Right forelimb (tissue), 1 donor: Measurements from ENCODE around the gene CBFA2T3.

Experiments used
- DNase-seq: peaks from one replicate; pipeline ENCODE4 v3.0.0-alpha.2; 2018

The CBFA2T3 gene

DNA sequence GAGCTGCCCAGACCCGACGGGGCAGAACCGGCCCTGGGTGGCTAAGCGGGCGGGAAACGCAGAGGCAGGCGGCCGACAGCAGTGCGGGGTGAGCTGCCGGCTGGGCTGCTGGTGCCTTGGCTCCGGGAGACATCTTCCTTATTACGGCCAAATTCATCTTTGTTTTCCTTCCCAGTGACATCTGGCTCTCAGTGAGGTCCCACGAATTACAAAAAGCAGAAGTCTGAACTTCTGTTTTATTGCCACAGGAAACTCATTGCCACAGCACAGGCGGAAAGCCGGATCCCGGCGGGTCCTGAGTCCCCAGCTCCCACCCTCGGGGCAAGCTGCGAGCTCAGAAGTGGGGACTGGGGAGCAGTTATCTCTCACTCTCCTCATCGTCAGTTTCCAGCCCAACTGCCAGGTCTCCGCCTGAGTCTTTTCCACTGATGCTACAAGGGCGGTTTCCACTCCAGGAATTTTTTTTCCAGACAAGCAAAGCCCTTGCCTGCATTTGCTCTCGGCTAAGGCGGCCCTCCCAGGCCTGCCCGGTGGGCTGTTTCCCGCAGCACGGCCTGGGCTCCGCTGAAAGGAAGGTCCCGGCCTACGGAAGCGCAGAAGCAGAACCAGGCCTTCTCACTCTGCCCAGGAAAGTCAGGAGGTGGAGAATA is 40.3 kb downstream of the CBFA2T3 start:
- peak; percentile 82 for DNase-seq

DNA sequence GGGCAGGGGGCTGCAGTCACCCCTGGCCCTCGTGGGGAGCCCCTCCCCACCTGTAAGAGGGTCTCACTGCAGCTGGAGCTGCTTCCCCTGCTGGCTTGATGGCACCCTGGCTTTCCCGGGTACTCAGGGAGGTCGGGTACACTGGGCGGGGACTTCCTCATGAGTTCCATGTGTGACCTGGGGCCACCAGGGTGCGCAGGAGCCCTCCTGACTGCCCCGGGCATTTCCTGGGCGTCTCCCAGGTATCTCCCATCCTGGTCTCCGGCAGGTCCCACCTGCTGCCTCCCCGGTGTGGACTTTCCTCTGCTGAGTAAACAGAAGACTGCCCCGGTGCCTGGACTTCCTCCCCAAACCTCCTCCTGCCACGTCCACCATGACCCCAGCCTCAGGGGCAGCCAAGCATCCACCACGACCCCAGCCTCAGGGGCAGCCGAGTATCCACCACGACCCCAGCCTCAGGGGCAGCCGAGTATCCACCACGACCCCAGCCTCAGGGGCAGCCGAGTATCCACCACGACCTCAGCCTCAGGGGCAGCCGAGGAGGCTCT is 40.9 kb downstream of the CBFA2T3 start:
- DNase-seq = no peak

DNA sequence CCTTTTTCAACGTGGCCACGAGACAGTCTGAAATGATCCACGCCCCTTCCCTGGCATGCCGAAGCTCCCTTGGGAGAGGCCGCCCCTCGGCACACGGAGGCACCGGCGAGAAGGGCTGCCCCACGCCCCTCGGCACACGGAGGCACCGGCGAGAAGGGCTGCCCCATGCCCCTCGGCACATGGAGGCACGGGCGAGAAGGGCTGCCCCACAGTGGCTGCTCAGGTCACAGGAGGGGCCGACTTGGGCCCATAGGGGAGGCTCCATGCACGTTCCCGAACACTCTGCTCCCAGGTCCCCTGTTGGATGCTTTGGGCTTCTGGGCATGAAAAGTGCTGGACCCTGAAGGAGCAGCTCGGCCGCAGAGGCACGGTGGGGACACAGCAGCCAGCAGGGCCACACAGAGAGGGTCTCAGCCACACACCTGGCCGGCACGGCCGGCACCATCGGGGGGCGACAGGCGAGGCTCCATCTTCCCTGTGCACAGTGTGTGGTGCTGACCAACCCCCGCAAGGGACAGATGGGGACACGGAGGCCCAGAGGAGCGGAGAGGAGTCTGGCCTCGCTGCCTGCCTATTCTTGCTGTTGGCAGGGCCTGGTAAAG is 42.8 kb downstream of the CBFA2T3 start:
- no peak for DNase-seq

DNA sequence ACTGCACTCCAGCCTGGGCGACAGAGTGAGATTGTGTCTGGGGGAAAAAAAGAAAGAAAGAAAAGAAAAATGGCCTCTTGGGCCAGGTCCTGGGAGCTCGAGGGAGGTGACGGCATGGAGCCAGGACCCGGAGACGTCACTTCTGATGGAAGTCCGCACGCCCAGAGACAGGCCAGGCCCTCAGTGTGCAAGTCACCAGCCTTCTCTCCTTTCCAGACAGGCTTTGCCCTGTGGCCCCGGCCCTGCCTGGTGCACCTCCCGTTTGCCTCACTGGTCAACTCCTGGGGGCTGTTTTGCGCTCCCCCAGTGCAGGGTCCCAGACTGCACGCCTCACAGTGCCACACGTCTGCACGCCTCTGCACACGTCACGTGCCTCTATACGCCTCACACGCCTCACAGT is 44.1 kb downstream of the CBFA2T3 start:
- DNase-seq = no peak

DNA sequence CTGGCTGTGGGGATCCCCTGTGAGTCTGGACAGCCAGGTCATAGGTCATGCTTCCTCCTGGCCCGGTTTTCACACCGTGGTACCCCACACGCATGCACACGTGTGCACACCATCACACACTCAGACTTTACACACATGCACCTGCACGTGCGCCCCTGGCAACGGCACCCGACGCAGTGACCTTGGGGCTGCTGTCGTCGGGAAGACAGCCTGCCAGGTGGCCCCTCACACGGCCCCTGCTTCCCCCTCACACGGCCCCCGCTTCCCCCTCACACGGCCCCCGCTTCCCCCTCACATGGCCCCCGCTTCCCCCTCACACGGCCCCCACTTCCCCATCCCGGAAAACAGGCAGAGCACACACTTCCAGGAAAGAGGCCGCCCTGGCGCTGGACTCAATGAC is 45.1 kb downstream of the CBFA2T3 start:
- no peak for DNase-seq

DNA sequence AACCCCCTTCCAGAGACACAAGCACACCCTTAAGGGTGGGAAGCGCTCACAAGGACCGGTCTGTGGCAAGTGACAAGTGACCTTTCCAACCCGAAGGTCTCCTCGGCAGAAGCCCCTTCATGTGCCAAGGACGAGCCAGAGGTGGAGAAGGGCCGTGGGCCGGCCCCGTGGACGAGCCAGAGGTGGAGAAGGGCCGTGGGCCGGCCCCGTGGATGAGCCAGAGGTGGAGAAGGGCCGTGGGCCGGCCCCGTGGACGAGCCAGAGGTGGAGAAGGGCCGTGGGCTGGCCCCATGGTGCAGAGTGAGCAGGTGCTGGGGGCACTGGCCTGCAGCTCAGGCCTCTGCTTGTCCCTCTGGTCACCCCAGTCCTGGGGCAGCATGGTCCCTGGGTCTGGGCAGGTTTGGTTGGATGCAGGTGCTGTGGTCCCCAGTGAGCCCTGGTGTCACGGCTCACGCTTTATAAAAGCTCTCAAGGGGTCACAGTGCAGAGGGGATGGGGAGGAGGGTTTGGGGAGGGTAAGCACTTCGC is 45.6 kb downstream of the CBFA2T3 start:
- no peak for DNase-seq

DNA sequence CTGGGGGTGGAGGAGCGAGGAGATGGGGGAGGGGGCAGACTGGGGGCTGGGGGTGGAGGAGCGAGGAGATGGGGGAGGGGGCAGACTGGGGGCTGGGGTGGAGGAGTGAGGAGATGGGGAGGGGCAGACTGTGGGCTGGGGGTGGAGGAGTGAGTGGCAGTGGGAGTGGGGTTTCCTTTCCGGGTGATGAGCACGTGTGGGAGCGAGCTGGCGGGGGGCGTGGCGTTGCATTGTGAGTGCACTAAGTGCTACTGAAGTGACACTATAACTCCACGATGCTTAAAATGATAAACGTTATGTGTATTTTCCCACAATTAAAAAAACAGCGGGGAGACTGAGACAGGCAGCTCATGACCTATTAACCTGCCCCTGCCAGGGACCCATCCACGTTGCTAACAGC is 46.3 kb downstream of the CBFA2T3 start:
- no peak for DNase-seq

DNA sequence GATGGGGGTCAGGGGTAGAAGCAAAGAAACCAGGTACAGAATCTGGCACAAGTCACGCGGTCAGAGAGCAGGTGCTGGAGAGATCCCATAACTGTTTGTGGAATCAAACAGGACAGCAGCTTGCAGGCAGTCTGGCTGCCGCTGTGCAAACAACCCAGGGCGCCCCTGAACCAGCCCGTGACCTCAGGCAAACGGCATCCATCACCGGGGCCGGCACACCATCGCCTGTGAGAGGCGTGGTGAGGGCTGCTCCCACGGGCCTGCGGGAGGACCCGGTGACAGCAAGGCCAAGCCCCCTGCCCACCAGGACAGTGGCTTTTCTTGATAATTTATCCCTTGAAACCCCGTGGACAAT is 47.9 kb downstream of the CBFA2T3 start:
- no peak for DNase-seq

DNA sequence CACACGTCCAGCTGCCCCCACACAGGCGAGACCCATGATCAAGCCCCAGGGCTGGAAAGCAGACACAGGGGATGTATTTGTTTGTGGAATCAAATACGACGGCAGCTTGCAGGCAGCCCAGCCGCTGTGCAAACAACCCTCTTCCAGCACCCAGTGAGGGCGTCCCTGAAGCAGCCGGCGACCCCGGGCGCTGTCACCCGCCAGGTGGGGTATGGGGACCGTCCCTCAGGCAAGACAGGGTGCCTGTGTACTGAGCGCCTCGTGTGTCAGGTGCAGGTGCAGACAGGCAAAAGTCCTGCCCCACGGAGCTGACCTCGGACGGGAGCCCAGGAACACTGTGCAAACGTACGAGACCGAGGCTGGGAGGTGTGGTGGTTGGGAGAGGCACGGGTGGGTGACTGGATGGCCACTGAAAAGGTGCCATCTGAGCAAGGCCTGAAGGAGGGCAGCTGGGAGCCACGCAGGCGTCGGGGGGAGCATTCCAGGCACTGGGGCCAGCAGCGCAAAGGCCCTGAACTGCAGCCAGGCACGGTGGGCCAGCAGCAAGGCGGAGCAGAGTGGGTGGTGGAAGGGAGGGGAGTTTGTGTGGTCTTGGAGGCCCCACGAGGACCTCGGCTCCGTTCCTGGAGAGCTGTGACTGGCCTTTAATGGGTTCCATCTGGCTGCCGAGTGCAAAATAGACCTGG is 48.5 kb downstream of the CBFA2T3 start:
- DNase-seq = no peak

DNA sequence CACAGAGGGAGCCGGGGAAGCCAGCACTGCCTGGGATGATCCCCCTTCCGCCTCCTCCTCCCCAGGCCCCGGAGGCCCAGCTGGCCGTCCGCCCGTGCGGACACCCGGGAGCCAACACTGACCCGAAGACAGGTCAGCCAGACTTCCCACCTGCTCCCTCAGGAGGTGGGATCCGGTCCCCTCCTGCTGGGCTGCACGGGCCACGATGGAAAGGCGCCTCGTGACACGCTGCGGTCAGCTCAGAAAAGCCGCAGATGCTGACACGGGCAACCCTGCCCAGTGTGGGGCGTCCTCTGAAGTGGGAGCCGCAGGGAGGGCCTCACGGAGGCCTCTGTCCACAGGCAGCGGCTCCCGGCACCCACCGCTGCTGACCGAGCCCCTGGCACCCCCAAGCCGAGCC is 49.3 kb downstream of the CBFA2T3 start:
- DNase-seq = no peak

DNA sequence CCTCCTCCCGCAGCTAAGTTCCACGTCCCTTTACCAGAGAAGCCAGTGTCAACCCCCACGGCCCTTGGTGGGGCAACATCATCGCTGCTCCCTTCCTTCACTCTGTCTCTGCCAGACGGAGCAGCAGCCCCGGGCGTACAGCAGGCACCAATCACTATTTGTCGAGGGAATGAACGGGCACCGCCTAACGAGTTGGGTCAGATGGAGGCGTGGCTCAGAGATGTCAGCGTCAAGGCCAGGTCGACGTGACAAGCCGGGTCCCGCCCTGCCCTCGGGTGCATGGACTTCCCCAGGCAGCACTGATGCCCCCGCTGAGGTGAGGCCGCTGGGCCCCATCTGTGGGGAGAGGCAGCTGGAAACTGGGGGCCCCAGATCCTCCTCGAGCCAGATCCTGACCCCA is 50.0 kb downstream of the CBFA2T3 start:
- no peak for DNase-seq

DNA sequence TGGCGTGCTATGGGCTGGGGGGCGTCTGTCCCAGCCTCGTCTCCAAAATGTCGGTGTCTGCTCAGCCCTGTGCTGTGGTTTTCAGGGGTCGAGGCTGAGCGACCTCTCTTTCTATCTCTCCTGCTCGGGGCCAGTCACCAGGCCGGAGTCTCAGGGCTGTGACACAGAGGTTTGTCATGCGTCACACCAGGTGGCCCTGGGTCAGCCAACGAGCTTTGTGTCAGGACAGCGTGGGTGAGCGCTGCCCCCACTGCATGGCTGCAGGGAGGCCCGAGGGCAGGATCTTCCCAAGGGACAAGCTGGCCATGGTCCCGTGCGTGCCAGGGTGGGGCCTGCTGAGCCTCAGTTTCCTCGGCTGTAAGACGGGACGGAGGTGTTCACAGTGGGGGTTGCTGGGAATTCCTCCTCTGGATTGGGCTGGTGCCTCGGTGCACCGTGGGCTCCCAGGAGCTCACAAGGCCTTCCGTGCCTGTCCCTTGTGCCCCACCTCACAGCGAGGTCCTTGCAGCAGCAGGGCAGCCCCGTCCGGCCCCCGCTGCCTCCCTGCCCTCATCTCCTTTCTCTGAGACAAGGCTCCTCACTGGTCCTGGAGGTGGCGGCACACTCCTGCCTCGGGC is 50.5 kb downstream of the CBFA2T3 start:
- DNase-seq = no peak

DNA sequence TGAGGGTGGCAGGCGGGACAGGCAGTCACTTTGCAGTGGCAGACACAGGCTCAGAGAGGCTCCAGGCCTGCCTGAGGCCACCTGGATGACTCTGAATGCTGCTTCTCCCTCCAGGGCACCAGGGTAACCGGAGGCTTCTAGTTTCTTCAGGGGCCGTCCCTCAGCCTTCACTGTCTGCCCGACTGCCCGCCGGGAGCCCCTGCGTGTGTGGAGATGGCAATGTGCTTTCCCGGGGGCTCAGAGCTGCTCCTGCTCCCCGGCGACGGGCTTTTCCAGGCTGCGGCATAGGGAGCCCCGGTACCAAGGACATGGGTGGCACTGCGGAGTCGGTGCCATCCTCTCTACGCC is 51.5 kb downstream of the CBFA2T3 start:
- DNase-seq = no peak

DNA sequence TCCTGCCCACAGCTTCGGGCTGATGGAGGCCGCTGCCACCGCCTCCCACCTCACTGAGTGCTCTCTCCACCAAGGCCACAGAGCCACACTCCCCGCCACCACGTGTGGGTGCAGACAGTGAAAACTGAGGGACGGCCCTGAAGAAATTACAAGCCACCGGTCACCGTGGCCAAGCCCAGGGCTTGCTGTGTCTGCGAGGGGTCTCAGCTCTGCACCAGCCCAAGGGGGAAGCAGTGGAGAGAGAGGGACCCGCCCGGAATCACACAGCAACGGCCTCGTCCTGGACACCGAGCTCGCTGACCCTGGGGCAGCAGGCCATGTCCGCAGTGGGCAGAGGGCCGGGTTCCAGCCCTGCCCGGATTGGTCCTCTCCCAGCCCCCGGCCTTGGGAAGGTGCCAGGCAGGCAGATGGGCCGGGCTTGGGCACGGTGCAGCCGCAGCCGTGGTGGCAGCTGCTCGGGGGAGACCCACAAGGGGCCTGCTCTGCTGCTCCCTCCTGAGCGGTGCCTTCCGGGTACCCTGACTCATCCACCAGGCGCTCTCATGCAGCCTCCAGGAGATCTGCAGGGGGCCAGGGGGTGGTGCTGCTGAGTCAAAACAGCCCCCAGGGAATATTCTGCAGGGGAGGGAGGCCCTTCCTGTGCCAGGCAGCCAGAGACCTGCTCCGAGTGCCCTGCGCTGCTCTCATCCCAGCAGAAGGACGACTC is 52.0 kb downstream of the CBFA2T3 start:
- no peak for DNase-seq

DNA sequence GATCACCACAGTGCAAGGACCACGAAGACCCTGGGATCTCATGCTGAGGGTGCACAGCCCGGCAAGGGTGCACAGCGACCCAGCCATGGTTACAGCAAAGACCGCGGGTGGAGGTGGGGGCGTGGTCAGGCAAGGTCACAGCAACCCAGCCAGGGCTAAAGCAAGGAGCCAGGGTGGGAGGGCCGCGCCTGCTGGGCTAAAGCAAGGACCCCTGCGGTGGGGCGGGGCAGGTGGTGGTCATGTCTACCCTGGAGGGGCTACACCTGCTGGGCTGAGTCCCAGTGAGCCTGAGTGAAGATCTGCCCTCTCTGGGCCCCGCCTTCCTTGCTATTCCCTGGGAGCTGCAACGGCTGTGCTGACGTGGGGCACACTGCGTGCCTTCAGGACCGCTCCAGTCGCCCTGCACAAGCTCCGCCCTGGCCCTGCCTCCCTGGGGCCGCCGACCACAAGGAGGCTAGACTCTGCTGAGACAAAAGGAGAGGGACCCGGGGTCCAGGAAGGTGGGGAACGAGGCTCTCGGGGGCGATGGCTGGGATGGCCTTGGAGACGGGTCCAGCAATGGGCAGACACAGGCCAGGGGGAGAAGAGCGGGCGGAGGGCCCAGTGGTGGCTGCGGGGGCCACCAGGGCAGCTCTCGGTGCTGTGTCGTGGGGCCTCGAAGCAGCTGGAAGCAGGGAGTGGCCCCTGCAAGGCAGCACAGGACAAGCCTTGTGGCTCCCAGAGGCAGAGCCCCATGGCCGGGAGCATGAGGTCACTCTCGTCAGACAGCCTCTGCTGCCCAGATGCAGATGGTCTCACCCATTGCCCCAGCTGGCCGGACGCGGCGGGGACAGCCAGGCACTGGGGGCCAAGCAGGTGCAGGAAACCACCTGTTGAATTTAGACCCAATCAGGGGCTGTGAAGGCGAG is 52.8 kb downstream of the CBFA2T3 start:
- DNase-seq = no peak

DNA sequence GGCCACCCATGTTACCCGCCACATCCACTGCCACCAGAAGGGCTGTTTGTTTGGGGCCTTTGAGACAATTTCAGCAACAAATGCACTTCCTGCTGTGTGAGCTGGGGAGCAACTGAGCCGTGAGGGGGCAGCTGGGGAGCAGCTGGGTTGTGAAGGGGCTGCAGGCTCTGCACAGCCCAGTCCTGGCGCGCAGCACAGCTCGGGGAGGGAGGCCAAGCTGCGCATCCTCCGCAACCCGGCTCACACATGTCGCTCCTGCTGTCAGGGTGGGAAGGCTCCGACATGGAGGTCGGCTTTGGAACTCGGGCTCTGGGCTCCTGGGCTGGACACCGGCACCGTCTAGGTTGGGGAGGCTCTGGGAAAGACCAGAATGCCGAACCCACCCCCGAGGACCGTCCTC is 53.6 kb downstream of the CBFA2T3 start:
- no peak for DNase-seq

DNA sequence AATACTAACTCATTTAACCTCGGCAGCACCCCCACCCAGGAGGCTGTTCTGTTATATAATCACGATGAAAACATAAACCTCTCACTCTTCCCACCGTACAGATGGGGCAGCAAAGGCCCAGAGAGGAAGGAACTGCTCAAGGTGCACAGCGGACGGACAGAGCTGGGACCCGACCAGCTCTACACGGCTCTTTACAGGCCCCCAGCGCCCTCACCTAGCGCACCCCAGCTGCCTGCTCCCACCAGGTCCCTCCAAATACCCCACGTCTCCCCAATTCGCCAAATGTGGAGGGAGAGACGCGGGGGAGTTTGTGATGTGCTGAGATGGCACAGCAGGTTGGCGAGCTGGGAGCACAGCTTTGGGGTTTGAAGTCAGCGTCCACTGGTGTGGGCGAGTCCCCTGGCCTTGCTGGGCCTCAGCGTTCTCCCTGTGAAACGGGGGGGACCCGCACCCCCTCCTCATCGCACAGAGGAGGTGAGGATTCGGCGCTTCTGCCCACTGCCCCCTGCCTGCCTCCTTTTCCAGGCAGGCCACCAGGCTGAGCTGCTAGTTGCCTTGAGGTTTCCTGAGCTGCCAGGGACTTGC is 54.1 kb downstream of the CBFA2T3 start:
- no peak for DNase-seq

DNA sequence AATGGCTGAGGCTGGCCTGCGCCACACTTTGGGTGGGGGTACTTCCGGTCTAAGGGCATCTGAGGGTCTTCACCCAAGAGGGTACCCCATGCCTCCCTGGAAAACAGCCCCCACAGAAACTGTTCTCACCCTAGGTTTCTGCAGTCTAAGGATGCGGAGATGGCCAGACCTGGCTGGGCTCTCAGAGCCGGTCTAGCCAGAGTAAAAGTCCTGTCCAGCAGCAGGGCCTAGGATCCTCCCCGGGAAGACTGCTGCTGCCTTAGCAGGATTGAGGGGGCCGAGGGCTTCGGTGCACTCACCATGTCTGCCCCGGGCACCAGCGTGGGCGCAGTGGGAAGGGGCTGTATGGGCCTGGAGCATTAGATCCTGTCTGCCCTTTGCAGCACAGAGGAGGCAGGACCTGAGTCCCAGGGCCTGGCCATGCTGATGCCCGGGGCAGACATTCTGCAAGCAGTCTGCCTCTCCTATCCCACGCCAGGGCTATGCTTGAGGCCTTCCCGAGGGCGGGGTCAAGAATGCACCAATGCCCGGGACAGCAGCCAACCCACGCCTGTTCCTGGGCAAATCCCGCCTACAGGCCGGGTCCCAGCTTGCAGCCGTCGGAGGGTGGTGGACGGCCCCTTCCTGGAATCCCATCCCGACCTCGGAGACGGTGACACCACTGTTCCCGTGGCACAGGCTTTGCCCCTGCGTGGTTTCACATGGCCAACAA is 54.7 kb downstream of the CBFA2T3 start:
- DNase-seq = peak; percentile 88

DNA sequence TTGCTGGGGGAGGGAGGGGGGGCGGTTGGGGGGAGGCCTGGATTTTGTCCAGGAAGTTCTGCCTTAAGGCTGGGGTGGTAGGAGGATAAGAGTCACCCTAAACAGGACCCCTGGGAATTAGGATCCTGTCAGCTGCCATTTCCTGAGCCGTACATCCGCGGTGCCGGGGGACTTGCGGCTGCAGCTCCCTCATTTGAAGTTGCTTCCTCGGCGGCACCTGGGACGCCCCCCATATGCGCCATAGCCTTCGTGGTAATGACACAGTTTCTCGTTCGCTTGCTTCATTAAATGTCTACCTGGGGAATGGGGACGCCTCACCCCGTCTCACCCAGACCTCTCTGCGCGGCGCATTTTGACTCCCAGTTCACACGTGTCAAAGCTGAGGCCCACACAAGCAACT is 55.4 kb downstream of the CBFA2T3 start:
- no peak for DNase-seq

DNA sequence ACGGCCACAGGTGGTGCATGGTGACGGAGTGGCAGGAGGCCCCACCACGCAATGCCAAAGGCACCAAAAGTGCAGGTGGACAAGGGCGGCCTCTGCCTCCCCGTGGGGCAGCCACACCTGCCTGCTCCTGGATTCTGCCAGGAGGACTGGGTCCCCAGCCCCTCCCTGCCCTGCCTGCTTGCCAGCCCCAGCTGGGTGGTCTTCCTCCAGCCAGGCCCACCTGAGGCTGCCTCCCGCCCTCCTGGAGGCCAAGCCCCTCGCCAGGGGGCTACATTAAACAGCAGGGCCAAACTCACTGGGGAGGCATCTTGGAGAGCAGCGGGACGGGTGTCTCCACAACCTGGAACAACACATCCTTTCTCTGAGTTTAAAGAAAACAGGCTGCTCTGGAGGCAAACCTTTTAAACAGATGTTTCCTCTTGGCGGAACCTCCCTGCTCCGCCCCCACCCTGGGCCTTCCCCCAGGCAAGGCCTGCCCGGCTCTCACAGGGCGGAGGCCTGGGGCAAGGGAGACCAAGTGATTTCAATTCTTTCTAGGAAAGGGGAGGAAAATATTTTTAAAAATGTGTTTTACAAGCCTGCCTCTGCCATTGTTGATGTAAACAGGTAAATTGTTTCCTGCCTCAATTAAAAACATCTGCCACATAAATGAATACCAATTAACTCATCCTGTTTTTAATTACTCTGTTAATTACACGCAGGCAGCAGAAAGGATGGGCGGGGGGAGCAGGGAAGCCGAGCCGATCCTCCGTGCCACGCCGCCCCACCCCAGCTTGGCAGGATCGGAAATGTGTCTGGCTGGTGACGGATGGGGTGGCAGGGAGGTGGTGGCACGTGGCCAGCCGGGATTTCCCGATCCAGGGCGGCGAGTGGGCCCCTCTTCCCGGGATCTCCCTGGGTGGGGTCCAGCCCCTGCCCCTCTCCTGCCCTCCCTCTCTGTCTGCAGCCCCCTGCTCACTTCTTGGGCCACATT is 56.1 kb downstream of the CBFA2T3 start:
- DNase-seq = peak; percentile 93
